ENCODE data around the gene LAMTOR1. TPM values are rescaled to one million over a fixed set of nuclear protein-coding genes. Genes with fewer than 3 reads are reported as not detected.

Gene LAMTOR1
- total RNA-seq, 4 donors from 2014 or later: 116 to 133 (median 128) TPM

- WGBS, 2 donors: 24 to 25% methylated on average over 4 of the region's 4 CpGs
- H3K27ac ChIP-seq: peak overlapping the region in 3 of 4 donors; percentile 34 to 59 (median 54)
- TF ChIP-seq EP300 (IDR thresholded peaks at IDR 0.05) (peak in 1 of 2 donors; percentile 67), CTCF (IDR thresholded peaks at IDR 0.05) (peak; percentile 71 to 95 (median 86)), POLR2A (IDR thresholded peaks at IDR 0.05) (no peak)
- no peaks in the 10 kb centered on the region for H3K9me3 ChIP-seq
- no peaks in the 10 kb centered on the region for H3K27me3 ChIP-seq
- DNase-seq (ENCODE audit: low spot score in 2 of 2): peak; percentile 54 to 91
- peaks cover 0 to 60% (median 0%) of the 10 kb centered on the region in 3 donors for H3K36me3 ChIP-seq
- H3K4me1 ChIP-seq: peaks cover 0 to 15% (median 7%) of the 10 kb centered on the region in 4 donors
- H3K4me3 ChIP-seq: no peak overlapping the region
Measured at GRCh38 chr11:72091292-72091691, 11.8 kb downstream of the LAMTOR1 start.

GRCh38 chr11:72088076-72088808 is 14.9 kb downstream of the LAMTOR1 start:
- Histone ChIP-seq H3K9me3 (no peaks in the 10 kb centered on the region), H3K27me3 (no peaks in the 10 kb centered on the region), H3K4me1 (peaks cover 0 to 15% (median 7%) of the 10 kb centered on the region in 4 donors), H3K27ac (no peak overlapping the region), H3K4me3 (no peak overlapping the region), H3K36me3 (peaks cover 0 to 38% (median 0%) of the 10 kb centered on the region in 3 donors)
- 88 to 93% methylated on average over 4 of the region's 4 CpGs for WGBS, 2 donors
- TF ChIP-seq POLR2A (IDR thresholded peaks at IDR 0.05) (no peak), CTCF (IDR thresholded peaks at IDR 0.05) (no peak), EP300 (IDR thresholded peaks at IDR 0.05) (no peak)
- DNase-seq (ENCODE audit: low spot score in 2 of 2): no peak

GRCh38 chr11:72085621-72086351 is 17.3 kb downstream of the LAMTOR1 start:
- H3K27ac ChIP-seq: peak overlapping the region in 3 of 4 donors; percentile 13 to 45 (median 22)
- DNase-seq (ENCODE audit: low spot score in 2 of 2): no peak
- no peak overlapping the region for H3K4me3 ChIP-seq
- 85 to 86% methylated on average over 3 of the region's 3 CpGs for WGBS, 2 donors
- H3K9me3 ChIP-seq: no peaks in the 10 kb centered on the region
- H3K4me1 ChIP-seq: peaks cover 0 to 11% (median 5%) of the 10 kb centered on the region in 4 donors
- H3K36me3 ChIP-seq: peaks cover 0 to 37% (median 0%) of the 10 kb centered on the region in 3 donors
- H3K27me3 ChIP-seq: no peaks in the 10 kb centered on the region
- TF ChIP-seq EP300 (IDR thresholded peaks at IDR 0.05): no peak

- Histone ChIP-seq H3K9me3 (no peaks in the 10 kb centered on the region), H3K27ac (peak overlapping the region in 2 of 4 donors; percentile 13 to 22), H3K4me1 (peaks cover 0 to 9% (median 4%) of the 10 kb centered on the region in 4 donors), H3K27me3 (no peaks in the 10 kb centered on the region), H3K4me3 (no peak overlapping the region), H3K36me3 (peaks cover 0 to 32% (median 0%) of the 10 kb centered on the region in 3 donors)
- DNase-seq (ENCODE audit: low spot score in 2 of 2): no peak
- TF ChIP-seq CTCF (IDR thresholded peaks at IDR 0.05): no peak
- WGBS, 2 donors: 77 to 100% methylated on average over 1 of the region's 1 CpG
Measured at GRCh38 chr11:72084965-72085364, 18.1 kb downstream of the LAMTOR1 start.

- Histone ChIP-seq H3K4me1 (peaks cover 0 to 18% (median 9%) of the 10 kb centered on the region in 4 donors), H3K27ac (no peak overlapping the region), H3K9me3 (no peaks in the 10 kb centered on the region), H3K36me3 (peaks cover 0 to 23% (median 0%) of the 10 kb centered on the region in 3 donors), H3K4me3 (no peak overlapping the region), H3K27me3 (no peaks in the 10 kb centered on the region)
- DNase-seq (ENCODE audit: low spot score in 2 of 2): no peak
- no peak for TF ChIP-seq EP300 (IDR thresholded peaks at IDR 0.05)
- TF ChIP-seq CTCF (IDR thresholded peaks at IDR 0.05): no peak
- TF ChIP-seq POLR2A (IDR thresholded peaks at IDR 0.05): no peak
- WGBS, 2 donors: 85 to 90% methylated on average over 4 of the region's 4 CpGs
Measured at GRCh38 chr11:72084076-72084475, 19.0 kb downstream of the LAMTOR1 start.
